Measurements from ENCODE around the gene ARRDC1. TPM values are rescaled to one million over a fixed set of nuclear protein-coding genes. Genes with fewer than 3 reads are reported as not detected.

Gene ARRDC1
- total and polyA plus RNA-seq, 9 of the 15 experiments (the other 6 are each of a cell fraction or from before 2014, with no cell fraction given), result 0.21 to 45.3 (median 18.6) TPM

GRCh38 chr9:137618105-137619067, 12.9 kb downstream of the ARRDC1 start, which contains the start of gene EHMT1 (continued):
- TF ChIP-seq, protein P1, sequence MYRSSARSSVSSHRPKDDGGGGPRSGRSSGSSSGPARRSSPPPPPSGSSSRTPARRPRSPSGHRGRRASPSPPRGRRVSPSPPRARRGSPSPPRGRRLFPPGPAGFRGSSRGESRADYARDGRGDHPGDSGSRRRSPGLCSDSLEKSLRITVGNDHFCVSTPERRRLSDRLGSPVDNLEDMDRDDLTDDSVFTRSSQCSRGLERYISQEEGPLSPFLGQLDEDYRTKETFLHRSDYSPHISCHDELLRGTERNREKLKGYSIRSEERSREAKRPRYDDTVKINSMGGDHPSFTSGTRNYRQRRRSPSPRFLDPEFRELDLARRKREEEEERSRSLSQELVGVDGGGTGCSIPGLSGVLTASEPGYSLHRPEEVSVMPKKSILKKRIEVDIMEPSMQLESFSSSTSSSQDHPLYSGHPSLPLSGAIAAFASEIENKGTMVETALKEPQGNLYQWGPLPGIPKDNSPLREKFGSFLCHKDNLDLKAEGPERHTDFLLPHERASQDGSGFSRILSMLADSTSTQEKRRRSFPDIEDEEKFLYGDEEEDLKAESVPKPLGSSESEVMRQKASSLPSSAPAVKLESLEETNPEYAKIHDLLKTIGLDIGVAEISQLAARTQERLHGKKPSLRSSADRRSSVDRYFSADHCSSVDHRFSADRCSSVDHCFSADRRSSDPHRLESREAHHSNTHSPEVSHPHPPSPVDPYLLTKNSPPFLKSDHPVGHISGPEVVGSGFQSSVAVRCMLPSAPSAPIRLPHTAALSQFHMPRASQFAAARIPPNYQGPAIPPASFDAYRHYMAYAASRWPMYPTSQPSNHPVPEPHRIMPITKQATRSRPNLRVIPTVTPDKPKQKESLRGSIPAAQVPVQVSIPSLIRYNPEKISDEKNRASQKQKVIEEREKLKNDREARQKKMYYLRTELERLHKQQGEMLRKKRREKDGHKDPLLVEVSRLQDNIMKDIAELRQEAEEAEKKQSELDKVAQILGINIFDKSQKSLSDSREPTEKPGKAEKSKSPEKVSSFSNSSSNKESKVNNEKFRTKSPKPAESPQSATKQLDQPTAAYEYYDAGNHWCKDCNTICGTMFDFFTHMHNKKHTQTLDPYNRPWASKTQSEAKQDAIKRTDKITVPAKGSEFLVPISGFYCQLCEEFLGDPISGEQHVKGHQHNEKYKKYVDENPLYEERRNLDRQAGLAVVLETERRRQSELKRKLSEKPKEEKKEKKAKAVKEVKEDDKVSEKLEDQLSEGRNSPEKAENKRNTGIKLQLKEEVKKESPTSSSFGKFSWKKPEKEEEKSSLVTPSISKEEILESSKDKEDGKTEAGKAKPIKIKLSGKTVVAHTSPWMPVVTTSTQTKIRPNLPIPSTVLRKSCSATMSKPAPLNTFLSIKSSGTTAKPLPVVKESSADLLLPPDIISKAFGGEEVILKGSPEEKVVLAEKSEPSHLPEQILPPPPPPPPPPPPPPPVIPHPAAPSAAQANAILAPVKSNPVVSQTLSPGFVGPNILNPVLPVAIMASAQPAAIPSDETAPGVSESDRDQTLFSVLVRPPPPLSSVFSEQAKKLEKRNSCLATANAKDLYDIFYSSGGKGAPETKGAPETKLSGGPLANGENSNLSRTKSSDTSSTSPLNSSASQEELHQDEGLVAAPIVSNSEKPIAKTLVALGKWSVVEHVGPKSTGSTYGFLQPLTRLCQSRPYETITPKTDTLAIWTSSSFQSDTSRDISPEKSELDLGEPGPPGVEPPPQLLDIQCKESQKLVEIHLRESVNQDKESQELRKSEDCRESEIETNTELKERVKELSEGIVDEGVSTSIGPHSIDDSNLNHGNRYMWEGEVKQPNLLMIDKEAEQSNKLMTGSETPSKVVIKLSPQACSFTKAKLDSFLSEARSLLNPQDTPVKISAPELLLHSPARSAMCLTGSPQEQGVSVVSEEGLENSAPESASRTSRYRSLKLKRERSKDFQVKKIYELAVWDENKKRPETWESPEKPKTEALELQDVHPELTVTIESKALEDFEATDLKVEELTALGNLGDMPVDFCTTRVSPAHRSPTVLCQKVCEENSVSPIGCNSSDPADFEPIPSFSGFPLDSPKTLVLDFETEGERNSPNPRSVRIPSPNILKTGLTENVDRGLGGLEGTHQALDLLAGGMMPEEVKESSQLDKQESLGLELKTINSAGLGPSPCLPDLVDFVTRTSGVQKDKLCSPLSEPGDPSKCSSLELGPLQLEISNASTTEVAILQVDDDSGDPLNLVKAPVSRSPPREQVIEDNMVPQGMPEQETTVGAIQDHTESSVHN (IDR thresholded peaks at IDR 0.05; ENCODE audit: borderline replicate concordance in 1 of 2, low read depth in 1 of 2), result no peak
- no peak for TF ChIP-seq EZH2 (IDR thresholded peaks at IDR 0.05; ENCODE audit: borderline replicate concordance, low read depth, low read length)
- TF ChIP-seq CHD4 (IDR thresholded peaks at IDR 0.05; ENCODE audit: insufficient read depth, insufficient replicate concordance, low read depth, low read length, poor library complexity, severe bottlenecking), result no peak
- no peak for TF ChIP-seq MED1 (CRISPR knock-in tag; IDR thresholded peaks at IDR 0.05; ENCODE audit: borderline replicate concordance)
- TF ChIP-seq ZNF12 (CRISPR knock-in tag; IDR thresholded peaks at IDR 0.05), result 0 out of 2 replicates have a peak, but pooled peaks have one; percentile 39
- no peak for TF ChIP-seq XRCC4 (IDR thresholded peaks at IDR 0.05; ENCODE audit: extremely low read depth, insufficient read depth, insufficient read length)
- no peak for TF ChIP-seq BCLAF1 (IDR thresholded peaks at IDR 0.05; ENCODE audit: borderline replicate concordance in 1 of 2, control insufficient read depth in 1 of 2, low read depth in 2 of 2, low read length in 1 of 2)
- no peak for TF ChIP-seq PYGO2 (tag; IDR thresholded peaks at IDR 0.05)
- no peak for TF ChIP-seq ILF3 (IDR thresholded peaks at IDR 0.05; ENCODE audit: borderline replicate concordance)
- TF ChIP-seq, protein P2, sequence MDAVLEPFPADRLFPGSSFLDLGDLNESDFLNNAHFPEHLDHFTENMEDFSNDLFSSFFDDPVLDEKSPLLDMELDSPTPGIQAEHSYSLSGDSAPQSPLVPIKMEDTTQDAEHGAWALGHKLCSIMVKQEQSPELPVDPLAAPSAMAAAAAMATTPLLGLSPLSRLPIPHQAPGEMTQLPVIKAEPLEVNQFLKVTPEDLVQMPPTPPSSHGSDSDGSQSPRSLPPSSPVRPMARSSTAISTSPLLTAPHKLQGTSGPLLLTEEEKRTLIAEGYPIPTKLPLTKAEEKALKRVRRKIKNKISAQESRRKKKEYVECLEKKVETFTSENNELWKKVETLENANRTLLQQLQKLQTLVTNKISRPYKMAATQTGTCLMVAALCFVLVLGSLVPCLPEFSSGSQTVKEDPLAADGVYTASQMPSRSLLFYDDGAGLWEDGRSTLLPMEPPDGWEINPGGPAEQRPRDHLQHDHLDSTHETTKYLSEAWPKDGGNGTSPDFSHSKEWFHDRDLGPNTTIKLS (IDR thresholded peaks at IDR 0.05; ENCODE audit: borderline replicate concordance, low read depth), result peak; percentile 89
- TF ChIP-seq SLC30A9 (CRISPR knock-in tag; IDR thresholded peaks at IDR 0.05), result peak; percentile 76; the same call in 1 of the 2 replicates

Measured in K562 (cell line).